ENCODE results near the gene NPEPL1.
A peak's percentile ranks its signal among the peaks of the same experiment; 100 is the strongest.
"Not testable (repeated sequence)": the region's sequence is repeated elsewhere in the genome, so short reads cannot be mapped to it uniquely, and the experiment has no call there.

NPEPL1 gene, protein sequence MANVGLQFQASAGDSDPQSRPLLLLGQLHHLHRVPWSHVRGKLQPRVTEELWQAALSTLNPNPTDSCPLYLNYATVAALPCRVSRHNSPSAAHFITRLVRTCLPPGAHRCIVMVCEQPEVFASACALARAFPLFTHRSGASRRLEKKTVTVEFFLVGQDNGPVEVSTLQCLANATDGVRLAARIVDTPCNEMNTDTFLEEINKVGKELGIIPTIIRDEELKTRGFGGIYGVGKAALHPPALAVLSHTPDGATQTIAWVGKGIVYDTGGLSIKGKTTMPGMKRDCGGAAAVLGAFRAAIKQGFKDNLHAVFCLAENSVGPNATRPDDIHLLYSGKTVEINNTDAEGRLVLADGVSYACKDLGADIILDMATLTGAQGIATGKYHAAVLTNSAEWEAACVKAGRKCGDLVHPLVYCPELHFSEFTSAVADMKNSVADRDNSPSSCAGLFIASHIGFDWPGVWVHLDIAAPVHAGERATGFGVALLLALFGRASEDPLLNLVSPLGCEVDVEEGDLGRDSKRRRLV

DNA sequence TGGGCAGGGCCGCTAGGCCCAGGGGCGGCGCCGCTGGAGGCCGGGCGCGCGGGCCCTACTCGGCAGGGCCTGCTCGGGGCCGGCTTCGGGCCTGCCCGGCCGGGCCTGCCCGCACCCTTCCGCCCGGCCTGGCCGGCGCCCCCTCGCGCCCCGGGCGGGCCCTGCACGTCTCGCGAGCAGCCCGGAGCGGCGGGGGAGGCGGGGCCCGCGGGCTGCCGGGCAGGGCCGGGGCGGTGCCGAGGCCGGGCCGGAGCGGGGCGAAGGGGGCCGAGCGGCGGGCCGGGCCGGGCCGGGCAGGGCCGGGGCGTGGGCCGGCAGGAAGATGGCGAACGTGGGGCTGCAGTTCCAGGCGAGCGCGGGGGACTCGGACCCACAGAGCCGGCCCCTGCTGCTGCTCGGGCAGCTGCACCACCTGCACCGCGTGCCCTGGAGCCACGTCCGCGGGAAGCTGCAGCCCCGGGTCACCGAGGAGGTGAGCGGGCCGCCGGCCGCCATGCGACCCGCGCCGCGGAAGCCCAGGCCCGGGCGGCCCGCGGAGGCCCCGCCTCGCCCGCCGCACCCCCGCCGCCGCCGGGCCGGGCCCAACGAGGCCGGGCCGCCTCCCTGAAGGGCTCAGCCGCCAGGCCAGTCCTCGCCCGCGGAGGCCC lies at the start of gene NPEPL1:
NPEPL1 (plus strand) TSS at position 222 of the 647 bp plus-strand sequence; CDS start at position 323, 101 bp downstream.
- DNase-seq (ENCODE audit: low read depth in 2 of 2, low spot score in 1 of 2): peak; percentile 15 to 21

DNA sequence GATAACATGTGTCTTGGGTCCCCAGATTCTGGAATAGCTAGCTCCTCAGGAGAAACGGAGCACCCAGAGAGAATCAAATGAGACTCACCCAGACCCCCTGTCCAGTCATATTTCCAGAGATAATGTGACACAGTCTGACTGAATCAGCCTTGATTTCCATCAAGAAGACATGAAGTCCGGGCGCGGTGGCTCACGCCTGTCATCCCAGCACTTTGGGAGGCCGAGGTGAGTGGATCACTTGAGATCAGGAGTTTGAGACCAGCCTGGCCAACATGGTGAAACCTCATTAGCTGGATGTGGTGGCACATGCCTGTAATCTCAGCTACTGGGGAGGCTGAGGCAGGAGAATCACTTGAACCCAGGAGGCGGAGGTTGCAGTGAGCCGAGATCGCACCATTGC lies 49.7 kb upstream of the NPEPL1 start:
- not testable (repeated sequence) for DNase-seq (ENCODE audit: low read depth in 2 of 2, low spot score in 1 of 2)

DNA sequence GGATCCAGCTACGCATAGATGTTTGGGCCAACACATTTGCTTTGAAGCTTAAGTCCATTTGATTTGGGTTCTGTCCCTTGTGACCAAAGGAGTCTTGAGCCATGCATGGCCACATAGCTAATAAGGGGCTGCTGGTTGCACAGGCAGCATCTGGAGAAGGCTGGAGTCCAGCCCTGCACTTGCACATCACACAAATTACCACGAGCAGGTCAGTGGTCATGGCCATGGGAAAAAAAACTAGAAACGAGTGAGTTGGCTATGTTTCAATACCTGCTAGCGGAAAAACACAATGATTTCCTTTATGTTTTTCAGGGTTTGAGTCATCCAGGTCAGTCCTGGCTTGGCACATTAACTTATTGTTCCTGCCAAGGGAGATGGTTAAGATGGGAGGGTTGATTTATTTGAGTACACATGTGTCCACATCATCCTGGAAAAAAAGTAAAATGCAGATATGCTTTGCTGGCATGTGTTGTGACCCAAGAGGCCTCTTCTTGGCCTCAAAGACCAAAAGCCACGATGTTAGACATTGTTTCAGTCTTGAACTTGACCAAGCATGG lies 47.1 kb upstream of the NPEPL1 start:
- DNase-seq (ENCODE audit: low read depth in 2 of 2, low spot score in 1 of 2): no peak

DNA sequence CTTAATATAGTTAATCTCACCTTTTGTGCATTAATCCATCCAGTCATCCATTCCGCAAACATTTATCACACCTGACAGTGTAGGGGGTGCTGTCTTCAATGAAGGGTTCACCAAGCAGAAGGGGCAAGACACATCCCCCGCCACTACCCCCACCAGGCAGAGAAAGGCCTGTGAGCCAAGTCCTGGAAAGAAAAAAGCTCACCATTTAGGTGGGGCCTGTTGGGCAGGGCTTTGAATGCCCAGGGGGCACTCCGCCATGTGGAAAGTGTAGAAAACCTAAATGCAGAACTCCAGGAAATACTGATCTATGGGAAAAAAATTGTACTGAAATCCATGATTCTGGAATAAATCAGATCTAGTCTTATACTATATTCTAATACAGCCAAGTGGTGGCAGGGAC lies 46.3 kb upstream of the NPEPL1 start:
- no peak for DNase-seq (ENCODE audit: low read depth in 2 of 2, low spot score in 1 of 2)

DNA sequence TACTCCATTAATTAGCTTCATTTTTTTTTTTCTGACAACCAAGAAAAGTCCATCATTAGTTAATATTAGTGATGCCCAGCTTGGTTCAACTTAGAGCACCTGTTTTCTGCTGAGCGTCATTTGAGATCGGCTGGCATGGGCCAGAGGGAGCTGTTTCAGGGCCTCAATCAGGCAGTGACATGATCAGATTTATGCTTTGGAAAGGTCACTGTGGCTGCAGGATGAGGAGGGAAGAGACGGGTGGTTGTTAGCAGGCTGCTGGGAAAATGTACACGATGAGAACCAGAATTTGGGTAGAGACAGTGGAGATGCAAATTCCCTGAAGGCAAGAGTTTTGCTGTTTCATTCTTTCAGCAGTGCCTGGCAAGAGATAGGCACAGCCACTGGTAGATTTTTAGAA lies 45.9 kb upstream of the NPEPL1 start:
- DNase-seq (ENCODE audit: low read depth in 2 of 2, low spot score in 1 of 2): no peak

DNA sequence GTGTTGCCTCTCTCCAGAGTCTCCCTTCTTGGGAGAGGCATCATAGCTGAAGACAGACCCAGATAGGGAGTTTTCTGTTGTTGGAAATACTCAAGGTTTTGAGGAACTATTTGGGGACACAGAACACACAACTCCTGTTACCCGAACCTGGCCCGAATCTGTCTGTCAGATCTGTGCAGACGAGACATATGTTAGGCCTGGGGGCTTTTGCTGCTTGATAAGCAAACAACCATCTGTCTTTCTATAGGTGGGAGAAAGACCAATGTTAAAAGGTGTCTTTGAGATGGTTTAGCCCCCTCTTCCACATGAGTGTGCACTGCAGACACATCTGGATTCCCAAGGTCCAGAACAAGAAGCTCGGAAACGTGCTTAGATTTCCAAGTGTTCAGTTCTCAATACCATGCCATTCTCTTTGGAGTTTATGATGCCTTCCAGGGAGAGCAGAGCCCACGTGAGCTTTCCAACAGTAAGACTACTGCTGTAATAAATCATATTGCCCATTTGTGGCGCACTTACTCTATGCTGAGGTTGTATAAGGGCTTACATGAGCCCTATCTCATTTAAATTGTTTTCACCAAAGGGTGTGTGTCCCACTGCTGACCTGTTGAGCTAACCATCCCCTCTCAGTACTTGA lies 45.3 kb upstream of the NPEPL1 start:
- DNase-seq (ENCODE audit: low read depth in 2 of 2, low spot score in 1 of 2): no peak

DNA sequence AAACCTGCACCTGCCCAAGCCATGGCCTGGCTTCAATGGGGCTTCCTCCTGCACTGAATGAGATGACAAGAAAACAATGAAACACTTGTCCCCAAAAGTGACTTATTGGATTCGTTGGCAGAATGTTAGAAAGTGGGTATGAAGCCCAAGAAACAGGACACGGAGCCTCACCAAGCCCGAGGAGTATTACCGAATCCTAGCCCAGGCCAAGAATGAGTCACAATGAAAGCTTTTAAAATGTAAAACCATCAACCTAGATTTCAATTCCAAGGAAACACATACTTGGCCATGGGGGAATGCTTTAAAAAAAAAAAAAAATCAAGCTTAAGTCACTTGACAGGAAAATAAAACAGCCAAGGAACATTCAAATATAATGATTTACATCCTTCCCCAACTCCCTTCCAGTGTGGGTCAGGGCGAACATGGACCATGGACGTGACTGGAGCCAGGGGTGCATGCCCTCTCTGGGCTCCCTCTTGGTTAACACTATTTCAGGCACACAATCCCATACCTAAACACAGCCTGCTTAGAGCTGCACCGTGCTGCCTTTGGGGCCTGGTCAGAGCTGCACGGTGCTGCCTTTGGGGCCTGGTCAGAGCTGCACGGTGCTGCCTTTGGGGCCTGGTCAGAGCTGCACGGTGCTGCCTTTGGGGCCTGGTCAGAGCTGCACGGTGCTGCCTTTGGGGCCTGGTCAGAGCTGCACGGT lies 44.7 kb upstream of the NPEPL1 start:
- DNase-seq (ENCODE audit: low read depth in 2 of 2, low spot score in 1 of 2): no peak

DNA sequence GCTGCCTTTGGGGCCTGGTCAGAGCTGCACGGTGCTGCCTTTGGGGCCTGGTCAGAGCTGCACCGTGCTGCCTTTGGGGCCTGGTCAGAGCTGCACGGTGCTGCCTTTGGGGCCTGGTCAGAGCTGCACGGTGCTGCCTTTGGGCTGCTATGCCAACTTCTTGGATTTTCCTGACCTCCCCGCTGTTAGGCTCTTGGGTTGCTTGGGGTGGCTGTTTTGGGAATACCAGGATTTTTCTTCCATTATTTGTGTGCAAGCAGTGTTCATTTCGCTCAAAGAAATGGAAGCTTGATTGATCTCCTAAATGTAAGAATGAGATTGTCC lies 44.1 kb upstream of the NPEPL1 start:
- not testable (repeated sequence) for DNase-seq (ENCODE audit: low read depth in 2 of 2, low spot score in 1 of 2)

DNA sequence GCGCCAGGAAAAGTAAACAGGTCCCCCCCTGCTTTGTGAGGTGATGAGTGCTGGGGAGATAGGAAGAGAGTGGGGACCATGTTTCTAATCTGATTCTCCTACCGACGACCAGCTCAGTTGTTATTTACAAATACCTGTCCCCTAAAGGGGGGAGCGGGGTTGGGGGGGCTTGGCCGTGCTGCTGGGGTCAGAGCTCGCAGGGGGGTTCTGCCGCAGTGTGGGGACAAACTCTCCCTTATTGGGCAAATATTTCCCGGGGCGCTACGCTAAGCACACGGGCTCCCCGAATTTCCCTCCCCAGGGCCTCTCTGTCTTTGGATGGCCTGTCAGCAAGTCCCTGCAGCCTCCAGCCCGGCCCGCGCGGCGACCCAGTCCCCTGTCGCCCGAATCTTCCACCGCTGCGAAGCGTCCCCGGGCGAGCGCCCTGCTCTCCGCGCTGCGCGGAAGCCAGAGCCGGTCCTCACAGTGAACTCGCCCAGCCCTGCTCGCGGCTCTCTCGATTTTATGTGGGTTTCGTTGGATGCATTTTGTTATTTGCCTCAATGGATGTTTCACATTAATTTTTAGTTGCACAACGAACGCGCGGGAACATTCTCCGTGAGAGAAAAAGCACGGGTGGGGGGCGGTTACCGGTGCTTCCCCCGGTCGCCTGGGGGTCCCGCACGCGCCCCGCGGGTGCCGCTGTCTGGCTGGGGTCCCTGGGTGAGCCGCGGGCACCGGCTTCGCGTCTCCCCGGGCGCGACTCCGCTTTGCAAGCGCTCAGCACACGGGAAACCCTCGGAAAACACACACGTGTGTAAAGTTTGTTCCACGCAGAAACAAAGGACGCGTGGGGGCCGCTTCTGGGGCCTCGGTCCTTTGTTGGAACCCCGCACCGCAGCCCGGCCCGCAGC lies 43.1 kb upstream of the NPEPL1 start:
- DNase-seq (ENCODE audit: low read depth in 2 of 2, low spot score in 1 of 2): no peak

DNA sequence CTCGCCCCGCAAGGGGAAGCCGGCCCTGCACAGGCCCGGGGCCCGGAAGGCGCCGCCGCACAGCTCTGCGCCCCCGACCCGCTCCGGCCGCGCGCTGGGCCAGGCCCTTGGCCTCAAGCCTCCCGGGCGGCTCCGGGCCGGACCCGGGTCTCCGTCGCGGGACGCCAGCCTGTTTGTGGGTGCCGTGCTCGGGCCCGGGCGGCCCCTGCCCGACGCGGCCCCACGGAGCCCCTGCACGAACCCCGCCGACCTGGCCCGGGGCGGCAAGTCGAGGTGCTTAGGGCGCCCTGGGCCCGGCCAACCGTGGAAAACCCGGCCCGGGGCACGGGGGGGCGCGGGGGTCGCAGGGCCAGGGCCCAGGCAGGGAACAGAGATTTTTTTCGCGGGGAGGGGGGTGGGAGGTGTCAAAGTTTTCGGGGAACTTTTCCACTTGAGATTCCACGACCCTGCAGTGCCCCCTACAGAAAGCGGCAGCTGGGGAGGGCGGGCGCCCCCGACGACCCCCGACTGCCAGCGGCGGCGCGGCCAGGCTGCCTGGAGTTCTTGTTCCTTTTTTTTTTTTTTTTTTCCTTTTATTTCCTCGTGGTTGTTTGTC lies 42.3 kb upstream of the NPEPL1 start:
- no peak for DNase-seq (ENCODE audit: low read depth in 2 of 2, low spot score in 1 of 2)

DNA sequence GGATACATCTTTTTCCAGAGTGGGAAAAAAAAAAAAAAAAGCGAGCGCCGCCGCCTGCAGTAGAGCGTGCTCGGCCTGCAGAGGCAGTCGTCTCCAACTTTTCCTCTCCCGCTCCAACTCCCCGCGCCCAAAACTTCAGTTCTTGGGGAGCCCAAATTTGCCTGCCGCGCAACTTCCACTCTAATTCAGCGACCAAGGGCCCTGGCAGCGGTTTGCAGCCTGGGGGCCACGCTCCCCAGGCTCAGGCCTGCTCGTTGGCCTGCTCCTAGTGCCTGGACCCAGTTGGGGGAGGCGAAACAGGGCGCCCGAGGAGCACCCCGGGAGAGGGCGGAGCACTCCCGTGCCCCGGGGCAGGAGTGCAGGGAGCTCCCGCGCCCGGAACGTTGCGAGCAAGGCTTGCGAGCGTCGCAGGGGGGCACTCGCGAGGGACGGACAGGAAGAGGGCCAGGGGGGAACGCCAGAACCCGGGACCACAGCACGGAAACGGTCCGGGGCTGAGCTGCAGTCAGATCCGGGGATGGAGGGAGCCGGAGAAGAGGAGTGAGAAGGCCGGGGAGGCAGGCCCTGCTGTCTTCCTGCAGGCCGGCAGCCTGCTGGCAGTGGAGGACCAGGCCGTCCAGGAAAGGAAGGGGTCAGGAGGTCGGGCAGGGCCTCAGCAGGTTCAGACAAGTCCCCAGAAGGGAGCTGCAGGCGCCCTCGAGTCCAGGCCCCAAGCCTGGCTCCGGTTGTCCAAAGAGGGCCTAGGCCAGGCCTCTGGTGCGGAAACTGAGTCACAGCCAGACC lies 41.6 kb upstream of the NPEPL1 start, which contains the start of gene STX16:
STX16 (plus strand) TSS at position 508 of the 783 bp plus-strand sequence. CDS start 724 bp downstream, outside the sequence.
- DNase-seq (ENCODE audit: low read depth in 2 of 2, low spot score in 1 of 2): peak; percentile 57 to 70

DNA sequence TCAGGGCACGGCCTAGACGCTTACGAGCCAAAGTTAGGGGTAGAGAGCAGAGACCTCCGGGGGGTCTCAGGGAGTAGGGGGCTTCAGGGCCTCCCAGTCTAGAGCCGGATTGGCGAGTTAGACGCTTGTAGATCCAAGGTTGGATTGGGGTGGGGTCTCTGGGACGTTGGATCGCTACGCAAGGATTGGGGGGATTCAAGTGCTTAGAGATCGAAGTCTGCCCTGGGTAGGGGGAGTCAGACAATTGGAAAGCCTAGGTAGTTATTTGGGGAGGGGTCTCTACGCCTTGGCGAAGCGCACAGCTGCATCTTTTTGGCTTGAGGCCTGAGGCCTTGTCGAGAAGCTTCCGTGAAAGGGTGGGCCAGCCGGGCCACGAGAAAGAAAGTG lies 41.0 kb upstream of the NPEPL1 start:
- DNase-seq (ENCODE audit: low read depth in 2 of 2, low spot score in 1 of 2): no peak

DNA sequence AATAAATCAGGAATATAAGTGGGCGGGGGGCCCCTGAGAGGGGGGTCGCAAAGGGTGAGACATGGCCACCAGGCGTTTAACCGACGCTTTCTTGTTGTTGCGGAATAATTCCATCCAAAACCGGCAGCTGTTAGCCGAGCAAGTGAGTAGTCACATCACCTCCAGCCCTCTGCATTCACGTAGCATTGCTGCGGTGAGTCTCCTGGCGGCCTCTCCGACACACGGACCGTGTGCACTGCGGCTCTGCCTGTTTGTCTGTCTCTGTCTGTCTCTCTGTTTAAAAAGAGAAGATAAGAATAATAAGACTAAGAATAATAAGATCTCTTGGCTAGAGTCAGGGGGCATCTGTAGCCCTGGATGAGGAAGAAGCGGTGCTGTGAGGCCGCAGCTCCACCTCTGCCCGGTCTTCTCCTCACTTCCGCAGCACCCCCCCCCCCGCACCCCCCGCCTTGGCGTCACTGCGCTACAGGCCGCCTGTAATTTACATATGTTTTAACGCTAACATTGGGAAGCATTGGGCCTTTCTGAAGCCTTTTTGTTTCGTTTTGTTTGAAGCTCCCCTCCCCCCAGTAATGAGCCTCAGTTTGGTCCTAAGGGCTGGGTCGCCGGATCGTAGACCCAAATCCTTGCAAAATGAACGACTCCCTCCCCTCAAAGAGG lies 40.5 kb upstream of the NPEPL1 start:
- peak in 1 of 2 donors; percentile 33 for DNase-seq (ENCODE audit: low read depth in 2 of 2, low spot score in 1 of 2)

DNA sequence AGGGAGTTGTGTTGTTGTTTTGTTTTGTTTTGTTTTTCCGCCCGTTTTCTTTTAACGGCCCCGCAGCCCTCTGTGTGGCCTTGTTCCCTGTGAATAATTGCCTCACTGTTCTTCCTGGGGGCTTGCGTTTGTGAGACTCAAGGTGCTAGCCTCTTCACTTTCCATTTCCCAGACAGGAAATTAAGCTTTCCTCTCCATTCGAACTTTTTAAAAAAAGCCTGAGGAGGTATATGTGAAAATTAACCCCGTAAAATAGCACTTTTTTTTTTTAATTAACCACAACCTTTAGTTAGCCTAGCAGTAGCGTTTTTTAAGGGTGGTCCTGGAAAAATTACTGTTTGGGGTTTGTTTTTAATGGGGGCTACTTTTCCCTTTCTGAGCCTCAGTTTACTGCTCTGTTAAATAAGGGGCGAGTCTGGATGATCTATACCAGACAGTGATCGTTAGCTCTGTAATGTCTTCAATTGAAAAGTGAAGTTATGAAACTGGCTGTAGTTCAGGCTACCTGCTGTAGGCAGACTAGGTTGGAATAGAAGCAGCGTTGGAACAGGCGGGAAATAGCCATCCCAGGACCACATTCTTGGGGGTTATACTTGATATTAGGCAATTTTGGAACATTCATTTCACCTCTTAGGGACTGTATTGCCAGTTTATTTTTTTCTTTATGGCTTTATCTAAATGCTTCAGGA lies 39.9 kb upstream of the NPEPL1 start:
- DNase-seq (ENCODE audit: low read depth in 2 of 2, low spot score in 1 of 2): no peak

DNA sequence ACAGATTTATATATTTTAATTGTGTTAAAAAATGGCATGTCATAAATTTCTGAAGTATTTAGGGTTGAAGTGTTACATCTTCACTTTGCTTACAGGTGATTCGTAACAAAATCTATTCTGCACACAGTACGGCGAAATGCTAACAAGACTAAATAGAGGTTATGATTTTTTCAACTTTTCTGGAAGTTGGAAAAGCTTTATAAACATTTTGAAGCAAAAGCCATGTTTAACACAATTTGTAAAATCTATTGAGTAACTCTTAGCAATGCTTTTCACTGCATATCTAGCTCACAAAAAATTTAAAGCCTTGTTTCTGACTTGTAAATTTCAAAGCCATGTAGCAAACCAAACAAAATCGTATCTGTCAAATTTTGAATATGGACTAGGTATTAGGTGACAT lies 38.3 kb upstream of the NPEPL1 start:
- no peak for DNase-seq (ENCODE audit: low read depth in 2 of 2, low spot score in 1 of 2)

DNA sequence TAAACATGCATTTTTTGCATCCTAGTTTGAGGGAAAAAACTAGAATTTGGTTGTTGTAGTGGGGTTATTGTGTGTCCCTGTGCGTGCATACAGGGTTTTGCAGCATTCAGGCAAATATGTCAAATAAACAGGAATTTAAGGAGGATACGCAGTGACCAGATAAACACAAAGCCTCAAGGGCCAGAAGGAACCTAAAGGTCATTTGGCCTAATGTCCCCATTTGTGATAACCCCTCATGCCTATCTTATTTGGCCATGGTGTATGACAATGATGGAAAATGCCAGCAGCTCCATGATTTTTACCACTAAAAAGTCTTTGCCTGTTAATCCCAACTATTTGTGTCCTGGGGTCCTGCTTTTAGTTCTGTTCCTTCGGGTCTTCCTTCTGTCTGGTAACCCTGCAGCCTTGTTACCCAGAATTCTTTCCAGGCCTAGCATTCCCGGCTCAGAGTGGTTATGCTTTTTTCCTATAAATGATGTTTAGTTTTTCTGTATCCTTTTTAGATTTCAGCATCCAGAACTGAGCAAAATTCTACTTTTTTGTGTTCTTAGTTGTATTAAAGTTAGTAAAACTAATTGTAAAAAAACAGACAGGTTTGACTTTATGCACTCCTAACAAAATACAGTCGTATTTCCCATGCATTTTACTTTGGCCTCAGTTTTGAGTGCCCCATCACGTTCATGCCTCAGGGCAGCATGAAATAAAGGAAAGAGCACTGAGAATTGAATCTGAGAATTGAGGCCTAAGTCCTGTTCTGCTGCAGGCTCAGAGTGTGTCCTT lies 37.1 kb upstream of the NPEPL1 start:
- DNase-seq (ENCODE audit: low read depth in 2 of 2, low spot score in 1 of 2): no peak

DNA sequence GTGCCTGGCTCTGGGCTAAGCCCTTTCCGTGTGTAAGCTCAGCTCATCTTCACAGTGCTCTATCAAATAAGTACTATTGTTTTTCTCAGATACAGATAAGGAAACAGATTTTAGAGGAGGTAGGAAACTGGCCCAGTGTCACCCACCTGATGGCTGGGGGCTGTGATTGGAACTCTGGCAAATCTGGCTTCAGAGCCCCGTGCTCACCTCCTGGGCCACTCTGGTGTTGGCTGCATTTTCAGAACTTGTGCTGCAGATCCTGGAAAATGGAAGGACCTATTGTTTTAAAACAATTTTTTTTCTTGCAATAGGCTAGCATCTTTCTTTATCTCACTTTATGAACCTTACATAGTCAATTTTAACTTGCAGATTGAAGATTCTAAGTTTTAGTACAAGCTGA lies 35.8 kb upstream of the NPEPL1 start:
- no peak for DNase-seq (ENCODE audit: low read depth in 2 of 2, low spot score in 1 of 2)
